ENCODE results near the gene MYMK.

Gene MYMK

DNA sequence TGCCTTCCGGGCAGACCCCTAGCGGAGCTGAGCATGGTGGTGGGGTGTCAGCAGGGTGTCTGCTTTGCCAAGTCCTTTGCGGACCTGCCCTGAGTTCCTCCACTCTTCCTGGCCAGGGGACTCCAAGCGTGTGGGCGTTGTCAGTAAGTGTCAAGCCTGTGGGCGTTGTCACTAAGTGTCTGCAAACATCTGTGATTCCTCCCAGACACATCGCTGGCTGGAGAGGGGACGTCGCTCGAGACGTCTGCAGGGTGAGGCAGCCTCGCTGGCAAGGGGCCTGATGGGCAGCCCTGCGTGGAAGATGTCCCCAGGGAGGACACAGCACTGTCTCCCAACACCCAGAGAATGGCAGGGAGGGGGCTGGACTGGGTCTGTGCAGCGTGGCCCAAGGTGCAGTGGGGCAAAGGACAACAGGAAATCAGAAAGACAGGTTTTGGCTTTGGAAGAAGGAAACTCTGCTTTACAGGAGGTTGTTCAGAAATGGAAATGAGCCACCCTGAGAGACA, 38.6 kb upstream of the MYMK start:
- Mint-ChIP-seq H3K9me3 (no peaks in the 10 kb centered on the region), H3K27ac (peak overlapping the region; percentile 71), H3K4me3 (no peak overlapping the region), H3K4me1 (peaks cover 12% of the 10 kb centered on the region), H3K36me3 (no peaks in the 10 kb centered on the region)
- ATAC-seq (no peak), DNase-seq (ENCODE audit: low spot score in 2 of 2) (no peak)

DNA sequence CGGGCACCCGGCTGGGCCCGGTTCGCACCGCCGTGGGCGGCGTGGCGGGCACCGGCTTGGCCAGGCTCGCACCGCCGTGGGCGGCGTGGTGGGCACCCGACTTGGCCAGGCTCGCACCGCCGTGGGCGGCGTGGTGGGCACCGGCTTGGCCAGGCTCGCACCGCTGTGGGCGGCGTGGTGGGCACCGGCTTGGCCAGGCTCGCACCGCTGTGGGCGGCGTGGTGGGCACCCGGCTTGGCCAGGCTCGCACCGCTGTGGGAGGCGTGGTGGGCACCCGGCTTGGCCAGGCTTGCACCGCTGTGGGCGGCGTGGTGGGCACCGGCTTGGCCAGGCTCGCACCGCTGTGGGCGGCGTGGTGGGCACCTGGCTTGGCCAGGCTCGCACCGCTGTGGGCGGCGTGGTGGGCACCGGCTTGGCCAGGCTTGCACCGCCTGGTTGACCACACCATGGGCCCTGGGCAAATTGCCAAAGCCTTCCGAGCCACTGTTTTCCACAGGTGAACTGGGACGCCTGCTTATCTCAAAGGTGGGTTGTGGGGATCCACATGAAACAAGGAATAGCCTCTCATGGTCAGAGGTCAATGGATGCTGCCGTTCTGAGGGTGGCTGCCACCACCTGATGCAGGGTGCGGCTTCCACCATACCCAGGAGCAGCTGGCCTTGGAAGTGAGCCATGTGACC, 38.0 kb upstream of the MYMK start:
- Mint-ChIP-seq H3K4me3 (no peak overlapping the region), H3K9me3 (no peaks in the 10 kb centered on the region), H3K27ac (peak overlapping the region; percentile 71), H3K4me1 (peaks cover 18% of the 10 kb centered on the region), H3K36me3 (no peaks in the 10 kb centered on the region)
- ATAC-seq (no peak), DNase-seq (ENCODE audit: low spot score in 2 of 2) (no peak)

DNA sequence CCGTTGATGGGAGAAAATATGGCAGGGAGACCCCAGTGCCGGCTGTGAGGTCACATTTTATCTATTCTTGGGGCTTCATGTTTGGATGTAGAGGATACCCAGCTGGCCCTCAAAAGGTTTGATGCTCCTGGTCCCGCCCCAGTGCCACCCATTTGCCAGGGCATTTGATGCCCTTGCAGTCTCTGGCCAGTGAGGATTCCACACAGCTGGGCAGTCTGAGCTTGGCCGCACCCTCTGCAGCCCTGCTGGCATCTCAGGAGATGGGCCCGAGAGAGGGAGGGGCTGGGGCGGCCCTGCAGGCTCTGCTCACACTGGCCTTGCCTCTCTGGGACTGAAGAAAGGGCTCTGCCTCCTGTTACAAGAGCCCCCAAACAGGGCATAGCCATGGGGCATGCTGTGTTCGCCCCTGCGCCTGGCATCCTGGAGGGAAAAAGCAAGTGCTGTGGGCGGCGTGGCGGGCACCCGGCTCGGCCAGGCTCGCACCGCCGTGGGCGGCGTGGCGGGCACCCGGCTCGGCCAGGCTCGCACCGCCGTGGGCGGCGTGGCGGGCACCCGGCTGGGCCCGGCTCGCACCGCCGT, 37.3 kb upstream of the MYMK start:
- peak overlapping the region; percentile 74 for H3K27ac Mint-ChIP-seq
- ATAC-seq (no peak), DNase-seq (ENCODE audit: low spot score in 2 of 2) (no peak)
- H3K4me1 Mint-ChIP-seq, result peaks cover 19% of the 10 kb centered on the region
- H3K36me3 Mint-ChIP-seq, result no peaks in the 10 kb centered on the region
- H3K4me3 Mint-ChIP-seq, result no peak overlapping the region
- H3K9me3 Mint-ChIP-seq, result no peaks in the 10 kb centered on the region

DNA sequence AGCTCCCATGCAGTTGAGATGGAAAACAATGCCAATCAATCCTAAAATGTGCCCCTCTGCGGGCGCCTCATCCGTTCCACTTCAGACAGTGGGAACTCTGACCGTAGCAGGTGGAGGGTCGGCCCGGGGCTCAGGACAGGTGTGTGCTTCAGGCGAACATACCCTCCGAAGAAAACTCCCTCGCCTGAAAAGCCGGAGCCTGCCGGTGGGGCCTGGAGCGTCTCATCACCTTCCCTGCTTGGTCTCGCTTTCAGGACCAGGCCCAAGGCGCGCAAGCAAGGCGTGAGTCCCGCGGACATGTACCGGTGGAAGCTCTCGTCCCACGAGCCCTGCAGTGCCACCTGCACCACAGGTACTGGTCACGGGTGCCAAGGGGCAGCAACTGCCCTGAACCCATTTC, 36.2 kb upstream of the MYMK start:
- H3K27ac Mint-ChIP-seq, result no peak overlapping the region
- H3K9me3 Mint-ChIP-seq, result no peaks in the 10 kb centered on the region
- H3K4me3 Mint-ChIP-seq, result no peak overlapping the region
- DNase-seq (ENCODE audit: low spot score in 2 of 2) (no peak), ATAC-seq (no peak)
- no peaks in the 10 kb centered on the region for H3K36me3 Mint-ChIP-seq
- H3K4me1 Mint-ChIP-seq, result peaks cover 19% of the 10 kb centered on the region

DNA sequence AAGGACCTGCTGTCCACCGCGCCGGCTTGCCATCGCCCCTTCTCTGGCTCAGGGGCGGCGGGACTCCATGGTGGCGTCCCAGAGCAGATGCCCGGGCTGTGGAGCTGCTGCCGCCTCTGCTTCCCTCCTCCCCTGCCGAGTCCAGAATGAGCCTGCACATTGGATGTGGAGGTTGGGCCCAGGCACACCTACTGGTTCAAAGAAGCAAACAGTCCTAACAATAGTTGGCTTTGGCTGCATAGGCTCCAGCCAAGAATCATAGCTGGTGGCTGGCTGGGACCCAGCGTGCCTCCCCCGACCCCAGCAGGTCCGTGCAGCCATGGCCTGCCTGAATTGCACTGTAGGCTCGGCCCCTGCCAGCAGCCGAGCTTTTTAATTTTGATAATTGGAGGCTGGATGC, 35.6 kb upstream of the MYMK start:
- Mint-ChIP-seq H3K9me3 (no peaks in the 10 kb centered on the region), H3K4me1 (peaks cover 19% of the 10 kb centered on the region), H3K4me3 (no peak overlapping the region), H3K36me3 (no peaks in the 10 kb centered on the region), H3K27ac (no peak overlapping the region)
- DNase-seq (ENCODE audit: low spot score in 2 of 2) (no peak), ATAC-seq (no peak)

DNA sequence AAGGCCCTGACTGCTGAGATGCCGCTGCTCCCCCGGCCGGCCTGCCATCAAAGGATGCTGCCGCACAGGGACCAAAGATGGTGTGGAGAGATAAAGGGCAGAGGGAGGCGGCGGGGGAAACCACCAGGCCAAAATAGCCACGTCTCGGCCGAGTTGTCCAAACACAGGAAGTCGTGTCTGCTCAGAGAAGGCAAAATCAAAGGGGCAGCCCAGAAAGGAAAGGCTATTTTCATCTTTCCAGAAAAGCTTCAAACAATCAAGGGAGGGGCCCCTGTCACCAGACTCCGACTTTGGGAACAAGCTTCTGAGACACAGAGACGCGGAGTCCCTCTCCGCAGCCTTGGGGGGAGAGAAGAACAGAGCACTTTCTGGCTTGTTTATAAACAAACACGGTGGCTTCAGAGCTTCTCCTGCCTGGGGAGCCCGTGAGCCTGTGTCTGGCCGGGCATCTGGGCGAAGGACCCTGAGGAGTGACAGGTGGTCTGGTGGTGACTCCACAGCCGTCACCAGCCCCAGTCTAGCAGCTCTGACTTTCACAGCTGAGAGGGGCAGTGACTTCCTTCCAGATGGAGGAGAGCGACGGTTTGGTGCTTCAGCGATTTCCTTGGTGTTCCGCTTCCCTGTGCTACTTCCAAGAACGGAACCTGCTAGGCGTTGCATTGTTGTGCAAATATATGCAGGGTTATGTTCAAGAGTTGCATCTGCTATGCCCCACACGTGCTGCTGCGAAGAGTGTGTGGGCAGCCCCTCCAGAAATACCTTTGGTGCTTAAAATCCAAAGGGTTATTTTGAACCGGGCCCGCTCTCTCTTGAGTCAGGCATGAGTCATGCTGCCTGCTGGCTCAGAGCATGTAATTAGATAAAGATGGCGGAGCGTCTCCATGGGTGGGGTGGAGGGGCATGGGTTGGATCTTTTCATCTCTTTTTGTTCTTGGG, 33.7 kb upstream of the MYMK start:
- Mint-ChIP-seq H3K4me3 (peak overlapping the region; percentile 42), H3K36me3 (no peaks in the 10 kb centered on the region), H3K4me1 (peaks cover 17% of the 10 kb centered on the region), H3K9me3 (no peaks in the 10 kb centered on the region), H3K27ac (no peak overlapping the region)
- DNase-seq (ENCODE audit: low spot score in 2 of 2) (no peak), ATAC-seq (peak; percentile 47)

DNA sequence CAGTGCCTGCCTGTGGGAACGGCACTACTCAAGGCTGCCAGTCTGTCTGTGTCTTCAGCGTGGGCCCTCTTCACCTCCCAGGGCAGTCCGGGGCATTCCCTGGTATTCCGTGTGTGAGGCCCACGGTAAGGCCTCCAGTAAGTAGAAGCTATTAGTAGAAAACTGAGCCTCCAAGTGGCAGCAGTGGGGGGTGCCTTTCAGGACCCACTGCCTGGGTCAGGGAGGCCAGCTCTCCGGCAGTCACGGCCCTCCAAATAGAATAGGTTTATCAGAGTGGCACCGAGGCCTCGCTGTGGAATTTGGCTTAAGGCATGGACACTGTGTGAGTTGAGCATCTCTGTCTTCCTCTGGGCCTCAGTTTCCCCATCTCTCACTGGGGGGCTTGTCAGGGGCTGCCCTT, 32.8 kb upstream of the MYMK start:
- H3K4me1 Mint-ChIP-seq, result peaks cover 13% of the 10 kb centered on the region
- no peaks in the 10 kb centered on the region for H3K36me3 Mint-ChIP-seq
- ATAC-seq (no peak), DNase-seq (ENCODE audit: low spot score in 2 of 2) (no peak)
- H3K27ac Mint-ChIP-seq, result no peak overlapping the region
- no peaks in the 10 kb centered on the region for H3K9me3 Mint-ChIP-seq
- H3K4me3 Mint-ChIP-seq, result no peak overlapping the region

DNA sequence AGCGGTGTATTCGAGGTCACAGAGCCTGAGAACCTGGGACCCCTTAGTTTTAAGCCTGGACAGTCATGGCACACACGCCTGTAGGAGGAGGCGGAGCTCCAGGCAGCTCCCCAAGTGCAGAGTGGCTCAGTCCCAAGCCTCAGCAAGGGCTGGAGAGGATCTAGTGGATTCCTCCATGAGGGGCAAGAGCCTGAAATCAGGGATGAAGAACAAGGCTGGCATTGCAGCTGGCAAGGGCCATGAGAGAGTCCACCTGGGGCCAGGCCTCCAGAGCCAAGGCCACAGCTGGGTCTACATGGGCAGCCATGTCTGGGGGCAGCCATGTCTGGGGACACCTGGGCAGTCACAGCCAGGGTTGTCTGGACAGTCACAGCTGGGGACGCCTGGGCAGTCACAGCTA, 31.6 kb upstream of the MYMK start:
- DNase-seq (ENCODE audit: low spot score in 2 of 2) (no peak), ATAC-seq (no peak)
- no peak overlapping the region for H3K27ac Mint-ChIP-seq
- no peaks in the 10 kb centered on the region for H3K9me3 Mint-ChIP-seq
- peaks cover 13% of the 10 kb centered on the region for H3K4me1 Mint-ChIP-seq
- H3K4me3 Mint-ChIP-seq, result no peak overlapping the region
- no peaks in the 10 kb centered on the region for H3K36me3 Mint-ChIP-seq

DNA sequence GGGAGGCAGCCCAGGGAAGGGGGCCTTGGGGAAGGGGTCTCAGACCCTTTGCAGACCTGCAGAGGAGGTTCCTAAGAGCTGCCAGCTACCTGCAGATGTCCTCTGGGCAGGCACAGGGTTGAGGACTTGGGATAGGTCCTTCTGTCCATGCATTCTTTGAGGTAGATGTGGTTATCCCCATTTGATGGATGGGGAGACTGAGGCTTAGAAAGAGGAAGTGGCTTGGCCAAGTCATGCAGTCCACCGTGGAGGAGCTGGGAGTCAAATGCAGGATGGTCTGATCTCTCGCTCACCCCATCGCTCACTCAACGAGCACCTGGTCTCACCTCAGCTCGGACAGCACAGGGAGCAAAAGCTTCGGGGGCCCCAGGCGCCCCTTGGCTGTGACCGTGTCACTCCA, 30.0 kb upstream of the MYMK start:
- Mint-ChIP-seq H3K36me3 (no peaks in the 10 kb centered on the region), H3K27ac (no peak overlapping the region), H3K9me3 (no peaks in the 10 kb centered on the region), H3K4me1 (peaks cover 13% of the 10 kb centered on the region), H3K4me3 (no peak overlapping the region)
- DNase-seq (ENCODE audit: low spot score in 2 of 2) (no peak), ATAC-seq (no peak)

DNA sequence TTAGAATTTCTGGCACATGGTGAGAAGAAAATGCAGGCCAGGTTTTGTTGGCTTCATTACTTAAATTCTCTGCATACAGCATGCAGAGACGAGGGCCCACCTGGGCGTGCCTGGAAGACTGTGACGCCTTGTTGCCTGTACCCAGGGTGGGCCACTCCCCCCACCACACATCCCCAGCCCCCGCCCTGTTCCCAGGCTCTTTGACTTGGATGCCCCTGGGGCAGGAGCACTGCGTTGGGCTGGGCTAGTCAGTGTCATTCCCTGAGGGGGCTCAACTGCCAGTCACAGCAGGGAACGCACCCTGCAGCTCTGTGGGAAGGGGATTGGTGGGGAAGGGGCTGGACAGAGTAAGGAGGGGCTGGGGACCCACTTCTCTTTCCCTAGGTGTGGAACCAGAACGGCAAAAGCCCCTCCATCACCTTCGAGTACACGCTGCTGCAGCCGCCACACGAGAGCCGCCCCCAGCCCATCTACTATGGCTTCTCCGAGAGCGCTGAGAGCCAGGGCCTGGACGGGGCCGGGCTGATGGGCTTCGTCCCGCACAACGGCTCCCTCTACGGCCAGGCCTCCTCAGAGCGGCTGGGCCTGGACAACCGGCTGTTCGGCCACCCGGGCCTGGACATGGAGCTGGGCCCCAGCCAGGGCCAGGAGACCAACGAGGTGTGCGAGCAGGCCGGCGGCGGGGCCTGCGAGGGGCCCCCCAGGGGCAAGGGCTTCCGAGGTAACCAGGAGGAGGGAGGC, 29.4 kb upstream of the MYMK start:
- Mint-ChIP-seq H3K36me3 (no peaks in the 10 kb centered on the region), H3K9me3 (no peaks in the 10 kb centered on the region), H3K27ac (no peak overlapping the region), H3K4me3 (no peak overlapping the region), H3K4me1 (peaks cover 13% of the 10 kb centered on the region)
- DNase-seq (ENCODE audit: low spot score in 2 of 2), result no peak
- no peak for ATAC-seq

DNA sequence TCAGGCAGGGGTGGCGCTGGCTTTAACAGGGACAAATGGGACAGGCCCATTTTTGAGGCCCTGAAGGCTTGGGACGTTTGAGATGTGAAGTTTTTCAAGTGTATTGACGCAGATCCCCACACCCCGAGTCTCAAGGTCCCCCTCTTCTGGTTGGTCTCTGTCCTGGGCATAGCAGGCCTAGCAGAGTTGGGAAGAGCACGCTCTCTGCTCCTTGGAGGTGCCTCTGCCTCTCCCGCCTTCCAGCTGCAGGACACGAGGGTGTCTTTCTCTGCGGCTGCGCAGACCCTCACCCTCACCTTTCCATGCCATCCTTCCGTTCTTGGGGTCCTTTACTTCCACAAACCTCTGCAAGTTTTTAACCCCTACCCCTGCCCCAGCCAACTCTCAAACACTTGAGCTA, 28.4 kb upstream of the MYMK start:
- DNase-seq (ENCODE audit: low spot score in 2 of 2), result no peak
- Mint-ChIP-seq H3K4me3 (no peak overlapping the region), H3K27ac (no peak overlapping the region), H3K9me3 (no peaks in the 10 kb centered on the region), H3K36me3 (no peaks in the 10 kb centered on the region), H3K4me1 (peaks cover 5% of the 10 kb centered on the region)
- ATAC-seq, result no peak

DNA sequence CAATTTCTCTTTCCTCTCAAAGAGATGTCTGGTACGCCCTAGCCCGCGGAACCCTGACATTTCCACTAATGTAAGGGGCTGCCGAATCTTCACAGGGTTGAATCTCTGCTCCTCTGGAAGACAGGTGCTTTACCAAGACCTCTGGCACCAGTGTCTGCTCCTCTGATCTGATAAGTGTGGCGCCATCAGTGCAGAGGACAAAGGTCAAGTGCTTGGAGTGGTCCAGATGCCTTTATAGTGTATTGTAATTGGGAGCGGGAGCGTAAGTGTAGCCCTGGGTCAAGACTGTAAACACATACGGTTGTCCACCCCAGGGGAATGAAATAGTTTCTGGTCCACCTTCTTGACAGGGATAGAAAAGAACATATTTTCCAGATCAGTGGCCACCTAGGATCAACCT, 27.5 kb upstream of the MYMK start:
- ATAC-seq (no peak), DNase-seq (ENCODE audit: low spot score in 2 of 2) (no peak)
- H3K9me3 Mint-ChIP-seq, result no peaks in the 10 kb centered on the region
- no peaks in the 10 kb centered on the region for H3K4me1 Mint-ChIP-seq
- H3K27ac Mint-ChIP-seq, result no peak overlapping the region
- H3K4me3 Mint-ChIP-seq, result no peak overlapping the region
- no peaks in the 10 kb centered on the region for H3K36me3 Mint-ChIP-seq

DNA sequence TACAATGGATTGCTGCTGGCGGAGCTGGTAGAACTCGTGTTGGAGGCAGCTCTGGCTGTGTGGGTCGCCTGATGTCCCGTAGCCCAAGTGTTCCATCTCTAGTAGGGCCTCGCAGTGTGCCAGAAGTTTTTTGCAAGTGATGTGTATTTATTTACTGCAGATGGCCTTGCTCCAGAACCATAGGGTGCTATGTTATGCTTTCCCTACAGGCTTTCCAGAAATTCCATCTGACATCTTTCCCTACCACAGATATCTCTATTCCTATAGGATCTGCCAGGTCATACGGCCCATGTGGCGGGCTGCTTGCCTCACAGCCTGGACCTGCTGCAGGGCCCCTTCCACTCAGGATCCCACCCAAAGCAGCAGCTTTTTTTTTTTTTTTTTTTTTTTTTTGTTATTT, 26.7 kb upstream of the MYMK start:
- H3K36me3 Mint-ChIP-seq, result no peaks in the 10 kb centered on the region
- no peaks in the 10 kb centered on the region for H3K4me1 Mint-ChIP-seq
- no peaks in the 10 kb centered on the region for H3K9me3 Mint-ChIP-seq
- DNase-seq (ENCODE audit: low spot score in 2 of 2) (no peak), ATAC-seq (no peak)
- no peak overlapping the region for H3K4me3 Mint-ChIP-seq
- H3K27ac Mint-ChIP-seq, result no peak overlapping the region

DNA sequence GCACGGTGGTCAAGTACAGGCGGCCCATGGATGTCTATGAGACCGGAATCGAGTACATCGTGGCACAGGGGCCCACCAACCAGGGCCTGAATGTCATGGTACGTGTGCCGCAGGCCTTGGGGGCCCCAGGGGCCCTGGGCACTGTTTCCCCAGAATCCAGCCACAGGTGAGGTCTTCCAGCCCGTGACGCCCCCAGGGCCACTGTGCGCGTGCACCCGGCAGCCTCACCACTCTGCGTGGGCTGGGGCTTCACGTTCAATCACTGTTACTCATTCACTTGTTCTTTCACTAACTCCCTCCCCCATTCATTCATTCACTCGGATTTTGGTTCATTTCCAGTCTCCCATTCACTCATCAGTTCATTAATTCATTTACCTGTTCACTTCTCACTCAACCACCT, 22.4 kb upstream of the MYMK start:
- no peak for ATAC-seq
- no peaks in the 10 kb centered on the region for H3K36me3 Mint-ChIP-seq
- no peak overlapping the region for H3K27ac Mint-ChIP-seq
- H3K4me1 Mint-ChIP-seq, result no peaks in the 10 kb centered on the region
- DNase-seq (ENCODE audit: low spot score in 2 of 2), result no peak
- H3K9me3 Mint-ChIP-seq, result no peaks in the 10 kb centered on the region
- no peak overlapping the region for H3K4me3 Mint-ChIP-seq

DNA sequence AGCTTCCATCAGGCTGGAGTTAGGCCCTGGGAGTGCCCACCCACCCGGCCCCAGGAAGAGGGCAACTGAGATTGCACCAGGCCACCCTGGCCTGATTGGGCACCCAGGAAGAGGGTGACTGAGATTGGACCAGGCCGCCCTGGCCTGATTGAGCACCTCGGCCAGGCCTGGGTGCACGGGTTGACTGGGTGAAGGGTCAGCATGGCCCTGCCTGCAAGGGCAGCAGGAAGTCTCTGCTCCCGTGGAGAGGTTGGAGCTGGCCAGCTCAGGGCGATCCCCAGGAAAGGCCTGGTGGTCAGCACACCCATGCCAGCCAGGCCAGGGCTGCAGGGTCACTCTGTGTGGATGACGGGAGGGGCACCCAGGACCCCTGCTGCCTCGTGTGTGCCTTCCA, 21.5 kb upstream of the MYMK start:
- H3K4me3 Mint-ChIP-seq, result no peak overlapping the region
- ATAC-seq, result no peak
- no peak for DNase-seq (ENCODE audit: low spot score in 2 of 2)

More for the DNA sequence above, 21.5 kb upstream of the MYMK start:
- Mint-ChIP-seq H3K36me3 (no peaks in the 10 kb centered on the region), H3K4me1 (no peaks in the 10 kb centered on the region), H3K9me3 (no peaks in the 10 kb centered on the region), H3K27ac (no peak overlapping the region)

All from stimulated activated effector memory CD8-positive, alpha-beta T cell treated with anti-CD3 and anti-CD28 coated beads, Interleukin-12 subunit alpha, Interleukin-12 subunit beta, amount 100 ng/mL, for 72 hours (primary cell).